Measurements from ENCODE around the gene GPC6.
"Not testable (repeated sequence)": the region's sequence is repeated elsewhere in the genome, so short reads cannot be mapped to it uniquely, and the experiment has no call there.

Gene GPC6

GRCh38 chr13:93418398-93418797, 191.8 kb downstream of the GPC6 start:
- no peaks in the 10 kb centered on the region for H3K36me3 Mint-ChIP-seq (ENCODE audit: low read depth)
- H3K4me1 Mint-ChIP-seq, result no peaks in the 10 kb centered on the region
- DNase-seq (no peak), ATAC-seq (no peak)
- no peaks in the 10 kb centered on the region for H3K27me3 Mint-ChIP-seq
- H3K4me3 Mint-ChIP-seq, result no peak overlapping the region
- H3K9me3 Mint-ChIP-seq, result no peaks in the 10 kb centered on the region
- no peak overlapping the region for H3K27ac Mint-ChIP-seq

- Mint-ChIP-seq H3K4me1 (no peaks in the 10 kb centered on the region), H3K27ac (no peak overlapping the region), H3K4me3 (no peak overlapping the region), H3K9me3 (no peaks in the 10 kb centered on the region), H3K36me3 (ENCODE audit: low read depth) (no peaks in the 10 kb centered on the region), H3K27me3 (no peaks in the 10 kb centered on the region)
- DNase-seq (no peak), ATAC-seq (no peak)
Measured at GRCh38 chr13:93420206-93420605, 193.6 kb downstream of the GPC6 start.

GRCh38 chr13:93420887-93421286, 194.3 kb downstream of the GPC6 start:
- Mint-ChIP-seq H3K4me1 (no peaks in the 10 kb centered on the region), H3K36me3 (ENCODE audit: low read depth) (no peaks in the 10 kb centered on the region), H3K27ac (no peak overlapping the region), H3K9me3 (no peaks in the 10 kb centered on the region), H3K27me3 (no peaks in the 10 kb centered on the region), H3K4me3 (no peak overlapping the region)
- DNase-seq (no peak), ATAC-seq (no peak)

- no peak for DNase-seq
- H3K27me3 Mint-ChIP-seq, result no peaks in the 10 kb centered on the region
- H3K4me3 Mint-ChIP-seq, result no peak overlapping the region
- no peak overlapping the region for H3K27ac Mint-ChIP-seq
- H3K4me1 Mint-ChIP-seq, result no peaks in the 10 kb centered on the region
- no peak for ATAC-seq
- no peaks in the 10 kb centered on the region for H3K9me3 Mint-ChIP-seq
- no peaks in the 10 kb centered on the region for H3K36me3 Mint-ChIP-seq (ENCODE audit: low read depth)
Measured at GRCh38 chr13:93422980-93423543, 196.5 kb downstream of the GPC6 start.

DNA sequence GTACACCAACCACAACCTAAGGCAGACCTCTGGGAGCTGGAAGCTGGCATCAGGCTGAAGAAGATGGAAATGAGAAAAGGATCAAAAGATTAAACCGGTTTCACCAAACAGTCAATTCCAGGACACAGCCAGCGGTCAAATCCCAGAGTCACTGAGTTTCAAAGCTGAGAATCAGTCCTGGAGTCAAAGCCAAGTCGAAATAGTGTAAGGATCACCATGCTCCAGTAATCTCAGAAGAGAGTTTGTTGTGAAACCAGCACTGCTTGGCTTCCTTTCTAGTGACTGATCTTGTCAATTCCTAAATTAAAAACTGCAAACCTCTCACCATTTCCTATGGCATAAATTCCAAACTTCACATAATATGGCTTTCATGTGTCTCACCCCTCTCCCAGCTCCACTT, 198.8 kb downstream of the GPC6 start:
- no peaks in the 10 kb centered on the region for H3K4me1 Mint-ChIP-seq

DNA sequence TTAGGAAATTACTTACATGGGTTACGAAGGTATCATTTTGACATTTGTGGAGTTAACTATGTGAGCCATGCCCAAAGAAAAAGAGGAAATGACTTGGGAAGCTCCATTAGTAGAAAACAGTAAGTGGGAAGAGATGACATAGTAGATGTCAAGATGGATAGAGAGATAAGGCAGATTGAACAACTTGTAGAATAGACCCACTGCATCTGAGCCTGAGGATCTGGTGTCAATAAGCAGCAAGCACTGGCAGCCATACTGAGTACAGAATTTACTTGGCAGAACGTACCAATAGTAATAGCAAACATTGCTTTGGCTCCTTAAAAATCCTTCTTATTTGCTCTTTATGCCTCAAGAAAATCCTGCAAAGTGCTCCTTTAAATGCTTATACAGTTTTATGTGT, 203.8 kb downstream of the GPC6 start:
- Mint-ChIP-seq H3K4me1 (no peaks in the 10 kb centered on the region), H3K36me3 (ENCODE audit: low read depth) (no peaks in the 10 kb centered on the region), H3K27ac (no peak overlapping the region), H3K27me3 (no peaks in the 10 kb centered on the region), H3K4me3 (no peak overlapping the region), H3K9me3 (no peaks in the 10 kb centered on the region)
- DNase-seq (no peak), ATAC-seq (no peak)

More for the DNA sequence above, 198.8 kb downstream of the GPC6 start:
- DNase-seq (no peak), ATAC-seq (no peak)
- no peaks in the 10 kb centered on the region for H3K9me3 Mint-ChIP-seq
- no peaks in the 10 kb centered on the region for H3K36me3 Mint-ChIP-seq (ENCODE audit: low read depth)
- no peak overlapping the region for H3K4me3 Mint-ChIP-seq
- no peaks in the 10 kb centered on the region for H3K27me3 Mint-ChIP-seq
- H3K27ac Mint-ChIP-seq, result no peak overlapping the region

DNA sequence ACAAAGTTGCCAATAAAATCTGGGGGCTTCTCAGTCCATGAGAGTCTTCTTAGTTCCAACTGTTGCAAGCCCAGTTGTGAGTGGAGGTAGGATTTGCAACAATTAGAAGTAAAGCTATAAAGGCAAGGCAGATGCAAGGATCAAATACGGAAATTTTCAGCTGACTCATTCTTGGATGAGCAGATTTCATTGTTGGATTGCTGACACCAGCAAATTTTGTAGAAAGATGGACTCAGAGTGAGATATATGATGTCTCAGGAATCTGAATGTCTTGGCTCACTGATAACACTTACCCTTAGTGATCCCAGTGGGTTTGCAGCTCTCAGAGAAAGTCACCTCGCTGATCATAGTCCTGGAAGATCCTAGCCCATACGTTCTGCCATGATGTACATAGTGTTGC, 209.0 kb downstream of the GPC6 start:
- no peak for ATAC-seq
- Mint-ChIP-seq H3K27ac (no peak overlapping the region), H3K36me3 (ENCODE audit: low read depth) (no peaks in the 10 kb centered on the region), H3K9me3 (peaks cover 8% of the 10 kb centered on the region), H3K4me3 (no peak overlapping the region), H3K4me1 (no peaks in the 10 kb centered on the region), H3K27me3 (no peaks in the 10 kb centered on the region)
- DNase-seq, result no peak

GRCh38 chr13:93437081-93437480, 210.5 kb downstream of the GPC6 start:
- Mint-ChIP-seq H3K9me3 (peaks cover 8% of the 10 kb centered on the region), H3K27me3 (no peaks in the 10 kb centered on the region), H3K4me1 (no peaks in the 10 kb centered on the region), H3K27ac (no peak overlapping the region), H3K36me3 (ENCODE audit: low read depth) (no peaks in the 10 kb centered on the region), H3K4me3 (no peak overlapping the region)
- ATAC-seq, result no peak
- no peak for DNase-seq

DNA sequence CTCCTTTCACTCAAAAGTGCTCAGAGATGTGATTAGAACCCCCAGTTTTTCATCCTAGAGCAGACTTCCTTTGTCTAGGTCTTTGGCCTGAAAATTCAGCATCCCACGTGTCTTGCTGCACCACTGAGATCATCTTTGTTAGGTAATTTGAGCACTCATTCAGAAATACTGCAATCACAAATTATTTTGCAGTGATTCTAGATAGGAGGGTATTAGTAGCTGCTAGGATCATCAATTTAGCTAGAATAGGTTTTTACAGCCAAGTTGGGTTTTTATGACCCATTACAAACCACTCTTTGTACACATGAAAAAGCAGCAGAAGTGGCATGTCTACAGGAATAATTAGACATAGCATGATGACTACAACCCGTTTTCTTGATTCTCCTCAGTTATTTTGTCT, 219.6 kb downstream of the GPC6 start:
- no peak overlapping the region for H3K27ac Mint-ChIP-seq
- no peaks in the 10 kb centered on the region for H3K36me3 Mint-ChIP-seq (ENCODE audit: low read depth)
- no peak overlapping the region for H3K4me3 Mint-ChIP-seq
- no peaks in the 10 kb centered on the region for H3K27me3 Mint-ChIP-seq
- no peaks in the 10 kb centered on the region for H3K9me3 Mint-ChIP-seq
- DNase-seq (no peak), ATAC-seq (no peak)
- no peaks in the 10 kb centered on the region for H3K4me1 Mint-ChIP-seq

GRCh38 chr13:93450191-93450621, 223.6 kb downstream of the GPC6 start:
- ATAC-seq (no peak), DNase-seq (no peak)
- Mint-ChIP-seq H3K4me3 (no peak overlapping the region), H3K27me3 (no peaks in the 10 kb centered on the region), H3K9me3 (no peaks in the 10 kb centered on the region), H3K27ac (no peak overlapping the region), H3K4me1 (no peaks in the 10 kb centered on the region), H3K36me3 (ENCODE audit: low read depth) (no peaks in the 10 kb centered on the region)

DNA sequence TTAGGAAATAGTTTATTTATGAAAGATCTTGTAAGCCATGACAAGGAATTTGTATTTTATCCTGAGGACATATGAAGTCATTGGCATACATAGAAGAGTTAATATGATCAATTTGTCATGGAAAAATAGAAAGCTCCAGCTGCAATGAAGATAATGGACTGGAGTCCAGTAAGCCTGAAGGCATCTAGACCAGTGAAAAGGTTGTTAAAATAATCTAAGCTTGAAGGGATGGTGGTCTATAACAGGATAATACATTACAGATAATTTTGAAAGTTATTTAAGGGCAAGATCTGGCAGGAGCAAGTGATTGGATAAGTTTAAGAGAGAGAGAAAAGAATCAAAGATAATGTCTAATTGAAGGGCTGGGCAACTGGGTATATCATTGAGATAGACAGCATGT, 224.2 kb downstream of the GPC6 start:
- ATAC-seq, result no peak
- Mint-ChIP-seq H3K4me1 (no peaks in the 10 kb centered on the region), H3K27me3 (no peaks in the 10 kb centered on the region), H3K4me3 (no peak overlapping the region), H3K36me3 (ENCODE audit: low read depth) (no peaks in the 10 kb centered on the region), H3K9me3 (no peaks in the 10 kb centered on the region), H3K27ac (no peak overlapping the region)
- no peak for DNase-seq

DNA sequence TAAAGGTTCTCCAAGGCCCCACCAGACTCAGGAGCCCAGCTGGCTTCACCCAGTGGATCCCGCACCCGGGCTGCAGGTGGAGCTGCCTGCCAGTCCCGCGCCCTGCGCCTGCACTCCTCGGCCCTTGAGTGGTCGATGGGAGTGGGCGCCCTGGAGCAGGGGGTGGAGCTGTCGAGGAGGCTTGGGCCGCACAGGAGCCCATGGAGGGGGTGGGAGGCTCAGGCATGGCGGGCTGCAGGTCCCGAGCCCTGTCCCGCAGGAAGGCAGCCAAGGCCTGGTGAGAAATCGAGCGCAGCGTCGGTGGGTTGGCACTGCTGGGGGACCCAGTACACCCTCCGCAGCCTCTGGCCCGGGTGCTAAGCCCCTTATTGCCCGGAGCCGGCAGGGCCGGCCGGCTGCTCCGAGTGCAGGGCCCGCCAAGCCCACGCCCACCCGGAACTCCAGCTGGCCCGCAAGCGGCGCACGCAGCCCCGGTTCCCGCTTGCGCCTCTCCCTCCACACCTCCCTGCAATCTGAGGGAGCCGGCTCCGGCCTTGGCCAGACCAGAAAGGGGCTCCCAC, 228.1 kb downstream of the GPC6 start:
- not testable (repeated sequence) for H3K4me3 Mint-ChIP-seq; DNase-seq; H3K4me1 Mint-ChIP-seq; H3K9me3 Mint-ChIP-seq; ATAC-seq; H3K27me3 Mint-ChIP-seq; H3K27ac Mint-ChIP-seq; H3K36me3 Mint-ChIP-seq (ENCODE audit: low read depth)

DNA sequence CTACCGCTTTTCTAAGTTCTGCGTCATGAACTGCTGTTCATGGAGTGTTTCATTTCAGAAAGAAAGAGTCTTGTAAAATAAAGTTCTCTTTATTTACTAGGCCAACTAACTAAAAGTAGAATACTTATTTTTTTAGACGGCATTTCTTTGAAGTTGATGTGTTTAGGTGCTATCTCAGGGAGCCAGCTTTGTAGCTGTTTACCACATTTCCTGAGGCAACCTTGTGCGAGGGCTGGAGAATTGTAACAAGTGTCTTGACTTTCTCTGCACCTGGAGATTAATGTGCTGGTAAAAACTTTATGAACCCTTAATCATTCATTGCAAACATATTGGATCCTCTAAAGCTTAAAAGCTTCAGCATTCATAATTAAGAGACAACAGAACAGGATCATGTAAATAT, 229.3 kb downstream of the GPC6 start:
- H3K9me3 Mint-ChIP-seq, result no peaks in the 10 kb centered on the region
- no peak overlapping the region for H3K27ac Mint-ChIP-seq
- no peaks in the 10 kb centered on the region for H3K36me3 Mint-ChIP-seq (ENCODE audit: low read depth)
- no peak overlapping the region for H3K4me3 Mint-ChIP-seq
- DNase-seq (no peak), ATAC-seq (no peak)
- no peaks in the 10 kb centered on the region for H3K27me3 Mint-ChIP-seq
- no peaks in the 10 kb centered on the region for H3K4me1 Mint-ChIP-seq

- H3K27ac Mint-ChIP-seq, result no peak overlapping the region
- no peak for ATAC-seq
- DNase-seq, result no peak
- no peak overlapping the region for H3K4me3 Mint-ChIP-seq
- no peaks in the 10 kb centered on the region for H3K27me3 Mint-ChIP-seq
- peaks cover 9% of the 10 kb centered on the region for H3K9me3 Mint-ChIP-seq
- H3K4me1 Mint-ChIP-seq, result no peaks in the 10 kb centered on the region
- no peaks in the 10 kb centered on the region for H3K36me3 Mint-ChIP-seq (ENCODE audit: low read depth)
Measured at GRCh38 chr13:93460005-93460404, 233.4 kb downstream of the GPC6 start.

GRCh38 chr13:93462151-93462550, 235.5 kb downstream of the GPC6 start:
- Mint-ChIP-seq H3K27me3 (no peaks in the 10 kb centered on the region), H3K4me1 (no peaks in the 10 kb centered on the region), H3K4me3 (no peak overlapping the region), H3K36me3 (ENCODE audit: low read depth) (no peaks in the 10 kb centered on the region), H3K27ac (no peak overlapping the region), H3K9me3 (peaks cover 9% of the 10 kb centered on the region)
- no peak for DNase-seq
- no peak for ATAC-seq

- Mint-ChIP-seq H3K9me3 (peaks cover 19% of the 10 kb centered on the region), H3K27me3 (no peaks in the 10 kb centered on the region), H3K4me1 (no peaks in the 10 kb centered on the region), H3K36me3 (ENCODE audit: low read depth) (no peaks in the 10 kb centered on the region), H3K4me3 (no peak overlapping the region), H3K27ac (no peak overlapping the region)
- DNase-seq (no peak), ATAC-seq (no peak)
Measured at GRCh38 chr13:93466502-93467036, 240.0 kb downstream of the GPC6 start.

Data from activated naive CD8-positive, alpha-beta T cell treated with anti-CD3 and anti-CD28 coated beads, Interleukin-2, amount 50 U/mL, for 24 hours (primary cell).